M059J (cell line): ENCODE results near the gene C20orf204. TPM values are rescaled to one million over a fixed set of nuclear protein-coding genes. Genes with fewer than 3 reads are reported as not detected.

ENCODE experiments used
- DNase-seq: peaks from one replicate; pipeline ENCODE4 v3.0.0-alpha.2; 2012; ENCODE audit warnings: low read depth
- total RNA-seq: library from RNA; depleted of rRNA; stranded (reverse); fragments of >200 nt; shearing (Covaris generic); gene quantifications from 2 replicates; pipeline ENCODE4 v1.2.3, GENCODE V29; 2014

C20orf204 gene
- total RNA-seq, 1 experiment from 2014 or later, result 0.02 TPM

DNA sequence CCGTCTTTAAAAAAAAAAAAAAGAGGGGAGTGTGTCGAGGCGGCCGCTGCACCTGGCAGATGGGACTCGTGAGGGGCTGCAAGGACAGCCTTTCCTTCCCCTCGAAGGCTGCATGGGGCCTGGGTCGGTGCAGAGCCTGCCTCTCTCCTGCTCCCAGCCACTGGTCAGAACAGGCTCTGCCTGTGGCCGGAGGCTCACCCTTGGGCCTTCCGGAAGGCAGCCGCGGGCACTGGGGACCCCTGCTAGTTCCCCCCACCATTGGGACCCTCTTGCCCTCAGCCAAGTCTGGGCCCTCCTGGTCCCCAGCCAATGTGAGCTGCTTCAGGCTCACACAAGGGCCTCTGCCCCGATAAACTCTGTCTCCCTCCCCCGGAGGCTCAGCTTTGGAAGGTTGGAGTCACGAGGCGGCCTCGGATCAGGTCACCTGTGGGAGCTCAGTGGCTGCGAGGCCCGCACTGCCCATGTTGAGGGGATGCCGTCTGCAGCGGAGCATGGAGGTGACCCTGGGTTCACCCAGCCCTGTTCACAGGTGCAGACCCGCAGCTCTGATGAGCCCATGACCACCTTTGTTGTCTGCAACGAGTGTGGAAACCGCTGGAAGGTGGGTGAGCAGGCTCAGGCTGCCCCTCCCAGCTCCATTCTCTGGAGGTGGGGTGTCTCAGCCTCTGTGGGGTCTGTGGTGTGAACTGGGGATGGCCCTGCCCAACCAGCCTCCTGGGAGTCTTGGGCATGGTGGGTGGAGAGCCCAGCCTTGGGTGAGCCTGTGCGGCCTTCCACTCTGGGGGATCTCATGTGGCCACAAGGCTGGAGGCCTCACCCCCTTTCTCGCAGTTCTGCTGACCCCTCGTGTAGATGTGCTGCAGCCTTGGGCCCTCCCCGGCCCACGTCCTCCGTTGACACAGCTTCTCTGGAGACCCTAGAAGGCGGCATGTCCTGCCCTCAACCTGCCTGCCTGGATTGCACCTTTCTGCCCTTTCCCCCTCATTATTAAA lies 35.7 kb downstream of the C20orf204 start:
- no peak for DNase-seq

GRCh38 chr20:64072498-64073063 lies 36.6 kb downstream of the C20orf204 start:
- DNase-seq, result no peak

- DNase-seq, result no peak
Observed at GRCh38 chr20:64073476-64074183, 37.6 kb downstream of the C20orf204 start.

- no peak for DNase-seq
Observed at GRCh38 chr20:64074184-64074789, 38.3 kb downstream of the C20orf204 start.

GRCh38 chr20:64074963-64075362 lies 39.0 kb downstream of the C20orf204 start:
- no peak for DNase-seq

DNA sequence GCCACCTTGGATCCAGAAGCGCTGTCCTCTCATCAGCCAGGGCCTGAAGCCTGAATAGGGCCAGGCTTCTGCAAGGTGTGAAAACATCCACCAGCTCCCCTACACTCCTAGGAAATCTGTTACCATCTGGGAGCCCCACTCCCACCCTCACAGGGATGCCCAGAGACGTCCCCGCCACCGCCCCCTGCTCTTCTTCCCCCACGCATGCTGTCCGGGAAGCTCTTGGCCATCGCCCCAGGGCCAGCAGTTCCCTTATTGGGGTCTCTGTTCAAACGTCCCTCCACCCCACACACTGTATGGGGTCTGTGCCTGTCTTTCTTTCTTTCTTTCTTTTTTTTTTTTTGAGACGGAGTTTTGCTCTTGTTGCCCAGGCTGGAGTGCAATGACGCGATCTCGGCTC lies 39.6 kb downstream of the C20orf204 start:
- DNase-seq, result no peak

DNA sequence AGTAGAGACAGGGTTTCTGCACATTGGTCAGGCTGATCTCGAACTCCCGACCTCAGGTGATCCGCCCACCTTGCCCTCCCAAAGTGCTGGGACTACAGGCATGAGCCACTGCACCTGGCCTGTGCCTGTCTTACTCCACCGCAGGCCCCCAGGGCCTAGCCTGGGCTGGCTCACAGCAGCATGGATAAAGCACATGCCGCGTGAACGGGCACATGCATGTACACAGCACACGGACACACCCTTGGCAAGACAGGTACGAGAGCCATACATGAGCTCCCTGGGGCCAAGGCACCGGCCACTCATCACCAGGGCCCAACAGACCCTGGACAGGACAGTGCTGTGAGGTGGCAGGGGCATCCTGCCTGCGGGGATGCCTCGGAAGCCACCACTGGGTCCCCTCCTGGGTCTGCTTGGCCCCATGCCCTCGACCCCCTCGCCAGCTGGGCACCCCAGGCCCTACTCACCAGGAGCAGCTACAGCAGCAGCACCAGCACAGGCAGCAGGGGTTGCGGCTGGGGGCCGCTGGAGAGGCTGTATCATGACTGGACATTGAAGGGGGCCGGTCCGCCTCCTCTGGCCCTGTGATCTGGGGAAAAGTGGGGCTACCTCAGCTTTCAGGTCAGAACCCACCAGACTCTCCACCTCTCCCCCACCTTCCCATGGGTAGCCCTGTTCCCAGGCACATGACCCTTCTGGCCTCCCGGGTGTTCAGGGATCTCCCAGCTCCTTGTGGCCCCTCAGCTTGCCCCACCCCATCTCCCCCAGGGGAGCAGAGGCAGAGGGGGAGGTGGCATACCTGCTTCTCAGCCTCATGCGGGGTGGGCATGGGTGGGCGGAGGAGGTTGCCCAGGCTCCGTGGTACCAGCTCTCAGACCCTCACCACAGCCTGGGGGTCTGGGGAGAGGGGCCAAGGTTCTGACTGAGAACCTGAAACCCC lies 40.3 kb downstream of the C20orf204 start:
- no peak for DNase-seq

DNA sequence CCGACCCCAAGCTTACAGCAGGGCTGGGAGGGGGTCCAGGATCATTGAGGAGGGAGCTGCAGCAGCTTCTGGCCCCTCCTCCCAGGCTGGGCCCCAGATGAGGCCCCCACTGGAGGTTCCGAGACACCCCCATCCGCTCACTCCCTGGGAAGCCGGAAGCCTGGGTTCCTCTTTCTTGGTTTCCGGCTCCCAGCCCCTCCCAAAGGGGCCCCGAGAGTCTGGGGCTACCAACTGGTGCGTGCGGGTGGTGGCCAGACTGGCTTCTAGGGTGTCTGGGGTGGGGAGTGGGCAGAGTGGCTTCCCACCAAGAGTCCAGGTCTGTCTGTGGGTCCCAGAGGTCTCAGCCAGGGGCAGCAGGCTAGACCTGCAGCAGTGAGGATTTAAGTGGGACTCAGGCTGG lies 41.1 kb downstream of the C20orf204 start:
- no peak for DNase-seq

- DNase-seq, result no peak
Observed at GRCh38 chr20:64077541-64077875, 41.5 kb downstream of the C20orf204 start.

GRCh38 chr20:64077876-64078551 lies 42.0 kb downstream of the C20orf204 start:
- no peak for DNase-seq

DNA sequence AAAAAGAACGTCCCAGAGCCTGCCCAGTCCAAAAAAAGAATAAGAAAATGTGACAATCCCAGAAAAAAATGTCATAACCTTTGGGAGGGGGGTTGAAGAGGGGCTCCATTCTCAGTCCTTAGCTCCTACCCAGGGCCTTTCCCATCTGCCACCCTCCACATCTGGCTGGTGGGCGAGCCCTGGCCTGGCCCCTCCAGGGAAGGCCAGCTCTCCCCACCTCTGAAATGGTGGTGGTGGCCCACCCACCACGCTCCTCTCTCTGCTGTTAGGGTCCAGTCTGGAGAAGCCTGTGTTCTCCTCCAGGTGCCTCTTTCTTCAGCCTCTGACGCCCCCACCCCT lies 42.9 kb downstream of the C20orf204 start:
- no peak for DNase-seq

- DNase-seq, result peak; percentile 70
Observed at GRCh38 chr20:64079273-64080012, 43.5 kb downstream of the C20orf204 start, which contains the start of gene RGS19. Gene RGS19, minus strand, starts transcription at chr20:64079518. Its CDS starts 2,632 bp downstream, at chr20:64076886.

GRCh38 chr20:64080013-64080812 lies 44.2 kb downstream of the C20orf204 start, which contains the start of gene OPRL1:
Gene OPRL1, plus strand, starts transcription at chr20:64080082. Its CDS starts 12,639 bp downstream, at chr20:64092721.
- no peak for DNase-seq

GRCh38 chr20:64080813-64081623 lies 45.0 kb downstream of the C20orf204 start:
- DNase-seq, result no peak

- no peak for DNase-seq
Observed at GRCh38 chr20:64081624-64081964, 45.6 kb downstream of the C20orf204 start.

- no peak for DNase-seq
Observed at GRCh38 chr20:64082126-64082731, 46.2 kb downstream of the C20orf204 start.

GRCh38 chr20:64082820-64083377 lies 46.9 kb downstream of the C20orf204 start:
- DNase-seq, result no peak
